DND-41 (cell line): Measurements from ENCODE around the gene NFKBIZ.
"Not testable (repeated sequence)": the region's sequence is repeated elsewhere in the genome, so short reads cannot be mapped to it uniquely, and the experiment has no call there.

ENCODE experiments used
- ATAC-seq: fragments of 200-7000 bp; cut with Tn5 transposase; 3 replicates; pipeline ENCODE4 v1.9.1; 2021; ENCODE audit warnings: low read depth; ENCODE audit not compliant: insufficient read depth
- DNase-seq: peaks from one replicate; pipeline ENCODE4 v3.0.0-alpha.2; 2020
- H2AFZ ChIP-seq: 2 replicates; pipeline ENCODE4 v1.6.0; 2012; ENCODE audit warnings: low read depth, low read length
- H3K27ac ChIP-seq: 2 replicates; pipeline ENCODE4 v1.5.1; 2012; ENCODE audit warnings: low read length, inconsistent platforms
- H3K27me3 ChIP-seq: fragments of 200-600 bp; sonication (generic); 2 replicates; pipeline ENCODE4 v1.6.0; 2012; ENCODE audit warnings: low read length, mild to moderate bottlenecking, inconsistent platforms; ENCODE audit not compliant: insufficient read depth, poor library complexity
- H3K36me3 ChIP-seq: 2 replicates; pipeline ENCODE4 v1.5.1; 2012; ENCODE audit warnings: low read length, inconsistent platforms; ENCODE audit not compliant: insufficient read depth
- H3K4me1 ChIP-seq: 2 replicates; pipeline ENCODE4 v1.5.1; 2012; ENCODE audit warnings: mild to moderate bottlenecking, low read length; ENCODE audit not compliant: insufficient read depth
- H3K4me2 ChIP-seq: 2 replicates; pipeline ENCODE4 v1.6.0; 2012; ENCODE audit warnings: mild to moderate bottlenecking, moderate library complexity, low read length, inconsistent platforms; ENCODE audit not compliant: insufficient read depth
- H3K4me3 ChIP-seq, 2 experiments: fragments of 200-600 bp in 1 of 2; shearing (Covaris generic) in 1 of 2; 2 replicates each; pipeline ENCODE4 v1.5.1; 2012 to 2016; ENCODE audit warnings: inconsistent platforms in 2 of 2, low read length in 2 of 2, mild to moderate bottlenecking in 2 of 2, low read depth in 1 of 2, moderate library complexity in 1 of 2
- H3K79me2 ChIP-seq: 2 replicates; pipeline ENCODE4 v1.6.0; 2012; ENCODE audit warnings: low read length, inconsistent platforms; ENCODE audit not compliant: insufficient read depth
- H3K9ac ChIP-seq: 2 replicates; pipeline ENCODE4 v1.6.0; 2012; ENCODE audit warnings: low read depth, mild to moderate bottlenecking, inconsistent platforms, low read length, moderate library complexity
- H3K9me3 ChIP-seq: 2 replicates; pipeline ENCODE4 v1.5.1; 2012; ENCODE audit warnings: low read length, moderate library complexity, mild to moderate bottlenecking, inconsistent platforms; ENCODE audit not compliant: insufficient read depth, severe bottlenecking
- H4K20me1 ChIP-seq: 2 replicates; pipeline ENCODE4 v1.6.0; 2012; ENCODE audit warnings: low read length; ENCODE audit not compliant: insufficient read depth
- CTCF ChIP-seq: IDR thresholded peaks from 2 replicates; pipeline ENCODE4 v1.5.1; 2012; ENCODE audit warnings: borderline replicate concordance, low read length, moderate library complexity, mild to moderate bottlenecking; ENCODE audit not compliant: poor library complexity, severe bottlenecking; ENCODE audit errors: extremely low read depth
- EZH2 ChIP-seq: IDR thresholded peaks from 3 replicates; pipeline ENCODE4 v1.6.1; 2012; ENCODE audit warnings: borderline replicate concordance, low read depth, mild to moderate bottlenecking, moderate library complexity, low read length, inconsistent platforms; ENCODE audit not compliant: severe bottlenecking

Gene NFKBIZ

GRCh38 chr3:101861212-101861788 lies 12.0 kb downstream of the NFKBIZ start:
- H3K9ac ChIP-seq = no peak overlapping the region
- no peaks in the 10 kb centered on the region for H3K4me1 ChIP-seq
- no peak for DNase-seq
- no peaks in the 10 kb centered on the region for H3K9me3 ChIP-seq
- no peak overlapping the region for H3K27ac ChIP-seq
- H3K27me3 ChIP-seq = no peaks in the 10 kb centered on the region
- H3K36me3 ChIP-seq = peaks cover 42% of the 10 kb centered on the region
- H2AFZ ChIP-seq = no peak overlapping the region
- ATAC-seq = no peak
- no peaks in the 10 kb centered on the region for H3K79me2 ChIP-seq
- no peak for TF ChIP-seq CTCF
- TF ChIP-seq EZH2 = no peak
- no peak overlapping the region for H3K4me2 ChIP-seq
- no peak overlapping the region for H3K4me3 ChIP-seq
- no peaks in the 10 kb centered on the region for H4K20me1 ChIP-seq

GRCh38 chr3:101861789-101862415 lies 12.6 kb downstream of the NFKBIZ start:
- TF ChIP-seq EZH2 = no peak
- no peak for TF ChIP-seq CTCF
- Histone ChIP-seq H3K79me2 (no peaks in the 10 kb centered on the region), H3K27me3 (no peaks in the 10 kb centered on the region), H3K4me1 (no peaks in the 10 kb centered on the region), H2AFZ (no peak overlapping the region), H3K36me3 (peaks cover 37% of the 10 kb centered on the region), H3K4me2 (no peak overlapping the region), H3K9ac (no peak overlapping the region), H3K27ac (no peak overlapping the region), H3K4me3 (no peak overlapping the region), H3K9me3 (no peaks in the 10 kb centered on the region), H4K20me1 (no peaks in the 10 kb centered on the region)
- DNase-seq (no peak), ATAC-seq (no peak)

- Histone ChIP-seq H3K9me3 (no peaks in the 10 kb centered on the region), H3K27me3 (no peaks in the 10 kb centered on the region), H3K4me3 (no peak overlapping the region), H3K4me2 (no peak overlapping the region), H2AFZ (no peak overlapping the region), H3K9ac (no peak overlapping the region), H3K27ac (no peak overlapping the region), H3K79me2 (no peaks in the 10 kb centered on the region), H3K4me1 (no peaks in the 10 kb centered on the region), H4K20me1 (no peaks in the 10 kb centered on the region), H3K36me3 (peaks cover 30% of the 10 kb centered on the region)
- TF ChIP-seq CTCF = no peak
- TF ChIP-seq EZH2 = no peak
- DNase-seq = no peak
- no peak for ATAC-seq
Measured at GRCh38 chr3:101862416-101863165, 13.3 kb downstream of the NFKBIZ start.

- DNase-seq, ATAC-seq, H3K27ac ChIP-seq, H3K4me2 ChIP-seq, H3K36me3 ChIP-seq, H3K4me3 ChIP-seq, H3K4me1 ChIP-seq, H4K20me1 ChIP-seq, H3K9ac ChIP-seq, H3K27me3 ChIP-seq, H3K79me2 ChIP-seq, H2AFZ ChIP-seq, H3K9me3 ChIP-seq: not testable (repeated sequence)
Measured at GRCh38 chr3:101864926-101865325, 15.6 kb downstream of the NFKBIZ start.
